ENCODE data around the gene MOCS3. TPM values are rescaled to one million over a fixed set of nuclear protein-coding genes. Genes with fewer than 3 reads are reported as not detected.
A peak's percentile ranks its signal among the peaks of the same experiment; 100 is the strongest.

MOCS3 gene
- total and polyA plus RNA-seq, 10 of the 15 experiments (the other 5 are each of a cell fraction or from before 2014, with no cell fraction given): 0.87 to 5.9 (median 3.6) TPM

DNA sequence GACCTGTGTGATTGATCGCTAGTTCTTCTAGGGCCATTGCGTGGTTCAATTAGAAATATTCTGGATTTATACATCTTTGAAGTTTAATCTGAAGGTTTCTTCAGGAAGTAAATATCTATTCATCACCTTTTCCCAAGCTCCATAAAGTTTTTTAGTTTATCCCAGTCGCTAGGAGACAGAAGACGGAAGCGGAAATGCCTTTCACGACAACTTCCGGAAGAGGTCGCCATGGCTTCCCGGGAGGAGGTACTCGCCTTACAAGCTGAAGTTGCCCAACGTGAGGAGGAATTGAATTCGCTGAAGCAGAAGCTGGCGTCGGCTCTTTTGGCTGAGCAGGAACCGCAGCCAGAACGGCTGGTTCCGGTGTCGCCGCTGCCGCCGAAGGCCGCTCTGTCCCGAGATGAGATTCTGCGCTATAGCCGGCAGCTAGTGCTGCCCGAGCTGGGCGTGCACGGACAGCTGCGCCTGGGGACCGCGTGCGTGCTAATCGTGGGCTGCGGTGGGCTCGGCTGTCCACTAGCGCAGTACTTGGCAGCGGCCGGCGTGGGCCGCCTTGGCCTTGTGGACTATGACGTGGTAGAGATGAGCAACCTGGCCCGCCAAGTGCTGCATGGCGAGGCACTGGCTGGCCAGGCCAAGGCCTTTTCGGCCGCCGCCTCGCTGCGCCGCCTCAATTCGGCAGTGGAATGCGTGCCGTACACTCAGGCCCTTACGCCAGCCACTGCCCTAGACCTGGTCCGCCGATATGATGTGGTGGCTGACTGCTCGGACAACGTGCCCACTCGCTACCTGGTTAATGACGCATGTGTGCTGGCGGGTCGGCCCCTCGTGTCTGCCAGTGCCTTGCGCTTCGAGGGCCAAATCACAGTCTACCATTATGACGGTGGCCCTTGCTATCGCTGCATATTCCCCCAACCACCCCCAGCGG lies at the start of gene MOCS3 (continued):
- TF ChIP-seq IRF3 (IDR thresholded peaks at IDR 0.05): no peak
- peak; percentile 43 for TF ChIP-seq PML (IDR thresholded peaks at IDR 0.05; ENCODE audit: low read length)
- TF ChIP-seq ZBTB4 (CRISPR knock-in tag; IDR thresholded peaks at IDR 0.05): 0 out of 2 replicates have a peak, but pooled peaks have one; percentile 18
- no peak for TF ChIP-seq RCOR1 (conservative IDR thresholded peaks at IDR 0.05; ENCODE audit: low read depth, low read length)
- no peak for TF ChIP-seq HDAC6 (IDR thresholded peaks at IDR 0.05; ENCODE audit: unreplicated experiment)
- TF ChIP-seq, protein P1, sequence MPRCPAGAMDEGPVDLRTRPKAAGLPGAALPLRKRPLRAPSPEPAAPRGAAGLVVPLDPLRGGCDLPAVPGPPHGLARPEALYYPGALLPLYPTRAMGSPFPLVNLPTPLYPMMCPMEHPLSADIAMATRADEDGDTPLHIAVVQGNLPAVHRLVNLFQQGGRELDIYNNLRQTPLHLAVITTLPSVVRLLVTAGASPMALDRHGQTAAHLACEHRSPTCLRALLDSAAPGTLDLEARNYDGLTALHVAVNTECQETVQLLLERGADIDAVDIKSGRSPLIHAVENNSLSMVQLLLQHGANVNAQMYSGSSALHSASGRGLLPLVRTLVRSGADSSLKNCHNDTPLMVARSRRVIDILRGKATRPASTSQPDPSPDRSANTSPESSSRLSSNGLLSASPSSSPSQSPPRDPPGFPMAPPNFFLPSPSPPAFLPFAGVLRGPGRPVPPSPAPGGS (IDR thresholded peaks at IDR 0.05; ENCODE audit: borderline replicate concordance, insufficient read depth, low read depth, low read length, poor library complexity, severe bottlenecking): no peak
- peak; percentile 24 for TF ChIP-seq MYC (IDR thresholded peaks at IDR 0.05; ENCODE audit: insufficient read depth, insufficient read length, insufficient replicate concordance, low read length, severe bottlenecking)
- TF ChIP-seq NBN (IDR thresholded peaks at IDR 0.05): peak; percentile 75; the same call in 1 of the 2 replicates
- no peak for TF ChIP-seq SMAD5 (IDR thresholded peaks at IDR 0.05; ENCODE audit: low read depth)
- TF ChIP-seq PKNOX1 (IDR thresholded peaks at IDR 0.05): peak; percentile 53; the same call in 1 of the 2 replicates
- 0 out of 2 replicates have a peak, but pooled peaks have one; percentile 57 for TF ChIP-seq NFIC (IDR thresholded peaks at IDR 0.05; ENCODE audit: low read depth, low read length)
- TF ChIP-seq CEBPB (IDR thresholded peaks at IDR 0.05; ENCODE audit: borderline replicate concordance in 1 of 2, low read depth in 2 of 2, low read length in 2 of 2): no peak
- TF ChIP-seq ZSCAN29 (IDR thresholded peaks at IDR 0.05): no peak
- no peak; the same call in 1 of the 2 replicates for TF ChIP-seq CREB1 (IDR thresholded peaks at IDR 0.05; ENCODE audit: low read depth)
- peak; percentile 66 to 70 for TF ChIP-seq SRF (IDR thresholded peaks at IDR 0.05; ENCODE audit: low read depth in 2 of 2, low read length in 2 of 2)
- TF ChIP-seq KAT2A (conservative IDR thresholded peaks at IDR 0.05; ENCODE audit: control insufficient read depth, low read depth, low read length): no peak
- TF ChIP-seq BCL11A (IDR thresholded peaks at IDR 0.05; ENCODE audit: low read depth, low read length): no peak
- no peak for TF ChIP-seq TARDBP (IDR thresholded peaks at IDR 0.05; ENCODE audit: borderline replicate concordance)
- TF ChIP-seq, protein P2, sequence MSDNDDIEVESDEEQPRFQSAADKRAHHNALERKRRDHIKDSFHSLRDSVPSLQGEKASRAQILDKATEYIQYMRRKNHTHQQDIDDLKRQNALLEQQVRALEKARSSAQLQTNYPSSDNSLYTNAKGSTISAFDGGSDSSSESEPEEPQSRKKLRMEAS (IDR thresholded peaks at IDR 0.05; ENCODE audit: low read depth, low read length): no peak
